ENCODE measurements around the gene CNMD.
"Not testable (repeated sequence)": the region's sequence is repeated elsewhere in the genome, so short reads cannot be mapped to it uniquely, and the experiment has no call there.

CNMD gene

DNA sequence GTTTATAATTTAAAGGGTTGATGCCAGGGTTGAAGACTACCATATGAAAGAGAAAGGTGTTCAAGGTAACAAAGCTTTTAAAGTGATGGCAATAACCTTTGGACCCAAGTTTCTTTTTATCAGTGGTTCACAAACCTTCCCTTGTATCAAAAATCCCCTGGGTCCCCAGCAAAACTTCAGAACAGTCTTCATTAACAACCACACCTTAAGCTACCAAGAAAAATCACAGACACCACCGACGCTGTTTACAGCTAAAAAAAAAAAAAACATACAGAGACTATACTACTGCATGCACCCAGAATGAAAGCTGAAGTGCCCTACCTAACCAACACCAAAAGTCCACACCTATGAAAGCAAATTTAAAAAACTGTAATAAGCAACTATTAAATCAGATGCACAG is 13.4 kb downstream of the CNMD start:
- Mint-ChIP-seq H3K9me3 (no peaks in the 10 kb centered on the region), H3K27ac (no peak overlapping the region), H3K36me3 (ENCODE audit: low read depth) (no peaks in the 10 kb centered on the region), H3K27me3 (peaks cover 17% of the 10 kb centered on the region), H3K4me3 (no peak overlapping the region), H3K4me1 (ENCODE audit: low read depth) (no peaks in the 10 kb centered on the region)

DNA sequence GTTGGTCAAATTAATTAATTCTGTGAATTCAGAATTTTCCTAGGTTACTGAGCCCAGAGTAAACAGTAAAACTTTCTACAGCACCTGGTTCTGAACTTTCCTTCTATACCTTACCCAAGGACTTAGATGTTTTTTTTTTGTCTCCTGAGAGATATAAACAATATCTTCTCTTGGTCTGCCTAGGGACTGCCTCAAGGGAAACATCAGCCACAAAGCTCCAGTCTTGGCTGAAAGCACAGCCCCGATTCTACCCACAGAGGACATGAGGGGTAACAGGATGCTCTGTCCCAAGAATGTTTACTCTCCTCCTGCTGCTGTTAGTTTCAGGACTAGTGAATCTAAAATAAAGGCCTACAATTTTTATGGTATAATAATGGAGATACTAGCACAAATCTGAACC is 14.3 kb downstream of the CNMD start:
- H3K36me3 Mint-ChIP-seq (ENCODE audit: low read depth) = no peaks in the 10 kb centered on the region
- H3K4me1 Mint-ChIP-seq (ENCODE audit: low read depth) = no peaks in the 10 kb centered on the region
- no peak overlapping the region for H3K4me3 Mint-ChIP-seq
- H3K27ac Mint-ChIP-seq = no peak overlapping the region
- H3K27me3 Mint-ChIP-seq = peaks cover 9% of the 10 kb centered on the region
- no peaks in the 10 kb centered on the region for H3K9me3 Mint-ChIP-seq

DNA sequence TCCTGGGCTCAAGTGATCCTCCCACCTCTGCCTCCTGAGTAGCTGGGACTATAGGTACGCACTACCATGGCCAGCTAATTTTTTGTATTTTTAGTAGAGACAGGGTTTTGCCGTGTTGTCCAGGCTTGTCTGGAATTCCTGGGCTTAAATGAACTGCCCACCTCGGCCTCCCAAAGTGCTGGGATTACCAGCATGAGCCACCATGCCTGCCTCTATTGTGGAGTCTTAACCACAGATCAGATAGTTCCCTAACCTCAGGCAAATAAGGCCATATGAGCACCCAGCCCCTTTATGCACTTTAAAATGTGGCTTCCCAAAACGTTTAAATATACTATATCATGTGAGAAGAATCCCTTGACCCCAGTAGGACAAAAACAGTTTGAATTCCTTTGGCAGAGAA is 16.4 kb downstream of the CNMD start:
- no peak overlapping the region for H3K4me3 Mint-ChIP-seq
- H3K27me3 Mint-ChIP-seq = peaks cover 27% of the 10 kb centered on the region
- H3K36me3 Mint-ChIP-seq (ENCODE audit: low read depth) = no peaks in the 10 kb centered on the region
- H3K9me3 Mint-ChIP-seq = no peaks in the 10 kb centered on the region
- no peaks in the 10 kb centered on the region for H3K4me1 Mint-ChIP-seq (ENCODE audit: low read depth)
- H3K27ac Mint-ChIP-seq = no peak overlapping the region

DNA sequence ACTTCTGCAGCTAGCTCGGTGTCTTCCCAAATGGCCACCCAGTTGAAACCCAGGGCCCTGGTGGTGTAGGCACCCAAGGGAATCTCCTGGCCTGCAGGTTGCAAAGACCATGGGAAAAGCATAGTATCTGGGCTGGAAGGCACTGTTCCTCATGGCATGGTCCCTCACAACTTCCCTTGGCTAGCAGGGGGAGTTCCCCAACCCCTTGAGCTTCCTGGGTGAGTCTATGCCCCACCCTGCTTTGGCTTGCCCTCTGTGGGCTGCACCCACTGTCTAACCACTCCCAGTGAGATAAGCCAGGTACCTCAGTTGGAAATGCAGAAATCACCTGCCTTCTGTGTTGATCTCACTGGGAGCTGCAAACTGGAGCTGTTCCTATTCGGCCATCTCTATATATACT is 18.3 kb downstream of the CNMD start:
- peaks cover 39% of the 10 kb centered on the region for H3K27me3 Mint-ChIP-seq
- not testable (repeated sequence) for H3K4me1 Mint-ChIP-seq (ENCODE audit: low read depth); H3K36me3 Mint-ChIP-seq (ENCODE audit: low read depth); H3K27ac Mint-ChIP-seq; H3K4me3 Mint-ChIP-seq; H3K9me3 Mint-ChIP-seq

DNA sequence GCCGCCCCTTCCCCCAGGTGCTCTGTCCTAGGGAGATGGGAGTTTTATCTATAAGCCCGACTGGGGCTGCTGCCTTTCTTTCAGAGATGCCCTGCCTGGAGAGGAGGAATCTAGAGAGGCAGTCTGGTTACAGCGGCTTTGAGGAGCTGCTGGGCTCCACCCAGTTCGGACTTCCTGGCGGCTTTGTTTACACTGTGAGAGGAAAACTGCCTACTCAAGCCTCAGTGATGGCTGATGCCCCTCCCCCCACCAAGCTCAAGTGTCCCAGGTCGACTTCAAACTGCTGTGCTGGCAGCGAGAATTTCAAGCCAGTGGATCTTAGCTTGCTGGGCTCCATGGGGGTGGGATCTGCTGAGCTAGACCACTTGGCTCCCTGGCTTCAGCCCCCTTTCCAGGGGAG is 18.7 kb downstream of the CNMD start:
- not testable (repeated sequence) for H3K4me3 Mint-ChIP-seq; H3K4me1 Mint-ChIP-seq (ENCODE audit: low read depth); H3K36me3 Mint-ChIP-seq (ENCODE audit: low read depth); H3K27ac Mint-ChIP-seq; H3K9me3 Mint-ChIP-seq
- peaks cover 43% of the 10 kb centered on the region for H3K27me3 Mint-ChIP-seq

DNA sequence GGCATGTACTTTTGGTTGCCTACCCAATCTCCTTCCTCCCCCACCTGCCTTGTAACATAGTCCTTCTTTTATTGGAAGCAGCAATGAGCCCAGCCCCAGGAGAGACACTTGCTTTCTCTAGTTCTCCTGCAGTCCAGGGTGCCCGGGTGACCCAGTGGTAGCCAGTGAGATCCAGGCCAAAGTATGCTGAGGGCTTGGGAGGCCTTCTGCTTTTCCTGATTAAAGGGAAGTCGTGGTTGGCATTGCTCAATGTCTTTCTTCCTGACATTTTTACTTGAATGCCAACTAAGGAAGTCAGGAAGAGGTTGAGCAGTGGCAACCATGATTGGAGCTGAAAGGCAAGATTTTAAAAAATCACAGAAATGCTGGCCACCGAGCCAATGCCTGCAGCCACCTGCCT is 25.7 kb downstream of the CNMD start:
- Mint-ChIP-seq H3K36me3 (ENCODE audit: low read depth) (no peaks in the 10 kb centered on the region), H3K4me3 (no peak overlapping the region), H3K27me3 (peaks cover 33% of the 10 kb centered on the region), H3K4me1 (ENCODE audit: low read depth) (no peaks in the 10 kb centered on the region), H3K27ac (no peak overlapping the region), H3K9me3 (no peaks in the 10 kb centered on the region)

DNA sequence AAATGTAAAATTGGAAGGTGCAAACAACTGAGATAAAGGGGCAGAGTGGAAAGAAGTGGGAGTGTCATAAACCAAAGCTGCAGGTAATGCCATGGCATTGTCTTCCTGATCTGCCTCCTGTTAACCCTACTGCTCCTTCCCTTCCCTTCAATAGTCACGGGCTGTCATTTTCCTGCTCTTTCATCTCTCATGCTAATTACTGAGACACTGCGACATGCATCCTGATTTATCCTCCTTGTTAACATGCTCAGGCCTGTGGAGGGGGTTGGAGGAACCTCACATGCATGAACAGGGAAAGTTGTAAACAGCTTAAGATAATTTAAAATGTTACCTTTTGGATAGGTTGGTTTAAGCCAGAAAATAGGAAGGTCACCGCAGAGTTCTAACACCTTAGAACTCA is 27.2 kb downstream of the CNMD start:
- Mint-ChIP-seq H3K27ac (no peak overlapping the region), H3K27me3 (peaks cover 22% of the 10 kb centered on the region), H3K9me3 (no peaks in the 10 kb centered on the region), H3K36me3 (ENCODE audit: low read depth) (no peaks in the 10 kb centered on the region), H3K4me3 (no peak overlapping the region), H3K4me1 (ENCODE audit: low read depth) (no peaks in the 10 kb centered on the region)

DNA sequence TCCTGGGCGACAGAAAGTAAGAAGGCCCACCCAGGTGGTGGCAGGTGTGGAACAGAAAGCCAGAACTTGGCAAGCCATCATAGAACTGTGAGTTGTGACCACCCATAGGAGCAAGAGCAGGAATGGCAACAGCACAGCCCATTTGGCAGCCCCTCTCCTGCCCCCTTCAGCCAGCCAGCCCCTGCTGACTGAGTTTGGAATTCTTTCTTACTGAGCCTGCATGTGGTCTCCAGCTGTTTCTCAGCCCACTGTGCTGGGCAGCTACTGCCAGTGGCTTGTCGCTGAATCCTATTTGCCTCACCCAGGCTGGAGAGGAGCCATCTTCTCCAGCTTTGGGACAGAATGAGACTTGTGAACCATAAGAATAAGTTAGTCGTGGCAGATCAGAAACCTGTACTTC is 28.3 kb downstream of the CNMD start:
- Mint-ChIP-seq H3K27me3 (peaks cover 13% of the 10 kb centered on the region), H3K36me3 (ENCODE audit: low read depth) (no peaks in the 10 kb centered on the region), H3K4me1 (ENCODE audit: low read depth) (no peaks in the 10 kb centered on the region), H3K27ac (no peak overlapping the region), H3K9me3 (no peaks in the 10 kb centered on the region), H3K4me3 (no peak overlapping the region)

DNA sequence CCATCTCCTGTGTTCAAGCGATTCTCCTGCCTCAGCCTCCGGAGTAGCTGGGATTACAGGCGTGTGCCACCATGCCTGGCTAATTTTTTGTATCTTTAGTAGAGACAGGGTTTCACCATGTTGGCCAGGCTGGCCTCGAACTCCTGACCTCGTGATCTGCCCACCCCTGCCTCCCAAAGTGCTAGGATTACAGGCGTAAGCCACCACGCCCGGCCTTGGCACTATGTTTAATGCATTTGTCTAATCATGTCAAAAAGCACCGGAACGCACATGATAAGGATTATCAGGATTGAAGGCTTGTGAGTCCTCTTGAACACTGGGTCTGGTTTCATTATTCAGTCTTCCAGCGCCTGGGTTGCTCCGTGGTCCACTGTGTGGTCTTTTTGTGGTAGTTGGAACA is 31.4 kb downstream of the CNMD start:
- H3K9me3 Mint-ChIP-seq; H3K27ac Mint-ChIP-seq; H3K4me3 Mint-ChIP-seq; H3K4me1 Mint-ChIP-seq (ENCODE audit: low read depth); H3K27me3 Mint-ChIP-seq; H3K36me3 Mint-ChIP-seq (ENCODE audit: low read depth): not testable (repeated sequence)

DNA sequence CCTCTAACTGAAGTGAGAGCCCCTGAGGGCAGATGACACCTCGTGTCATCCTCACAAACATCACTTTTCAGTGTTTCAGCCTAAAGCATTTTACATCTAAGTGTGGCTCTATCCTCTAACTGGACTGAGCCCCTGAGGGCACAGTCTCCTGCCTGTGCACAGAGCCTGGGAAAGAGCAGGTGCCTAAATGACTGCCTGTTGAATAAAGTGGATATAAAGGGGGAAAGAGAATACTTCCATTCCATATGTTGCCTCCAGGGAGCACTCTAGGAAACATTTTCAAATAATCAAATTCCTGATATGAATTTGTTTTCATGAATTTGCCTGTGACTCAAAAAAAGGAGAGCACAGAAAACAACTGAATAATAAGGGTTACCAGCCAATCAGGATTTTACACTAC is 32.2 kb downstream of the CNMD start:
- H3K4me1 Mint-ChIP-seq (ENCODE audit: low read depth) = no peaks in the 10 kb centered on the region
- H3K36me3 Mint-ChIP-seq (ENCODE audit: low read depth) = no peaks in the 10 kb centered on the region
- no peaks in the 10 kb centered on the region for H3K9me3 Mint-ChIP-seq
- no peak overlapping the region for H3K27ac Mint-ChIP-seq
- no peak overlapping the region for H3K4me3 Mint-ChIP-seq
- peaks cover 8% of the 10 kb centered on the region for H3K27me3 Mint-ChIP-seq

DNA sequence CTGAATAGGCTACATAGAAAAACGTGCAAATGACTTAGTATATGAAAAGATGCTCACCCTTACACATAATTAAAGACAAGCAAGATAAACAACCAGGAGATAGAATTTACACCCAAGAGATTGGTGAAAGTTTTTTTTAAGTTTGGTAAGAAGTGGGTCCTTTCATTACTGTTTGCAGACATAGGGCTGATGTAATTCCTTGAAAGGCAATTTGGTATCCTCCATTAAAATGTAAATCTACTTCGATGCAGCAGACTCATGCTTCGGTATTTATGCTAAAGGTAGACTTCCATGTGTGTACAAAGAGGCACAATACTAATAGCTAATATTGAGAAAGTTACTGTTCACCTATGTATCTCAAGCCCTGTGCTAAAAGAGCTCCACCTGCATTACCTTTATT is 33.5 kb downstream of the CNMD start:
- Mint-ChIP-seq H3K27ac (no peak overlapping the region), H3K4me3 (no peak overlapping the region), H3K4me1 (ENCODE audit: low read depth) (no peaks in the 10 kb centered on the region), H3K27me3 (peaks cover 6% of the 10 kb centered on the region), H3K9me3 (no peaks in the 10 kb centered on the region), H3K36me3 (ENCODE audit: low read depth) (no peaks in the 10 kb centered on the region)

DNA sequence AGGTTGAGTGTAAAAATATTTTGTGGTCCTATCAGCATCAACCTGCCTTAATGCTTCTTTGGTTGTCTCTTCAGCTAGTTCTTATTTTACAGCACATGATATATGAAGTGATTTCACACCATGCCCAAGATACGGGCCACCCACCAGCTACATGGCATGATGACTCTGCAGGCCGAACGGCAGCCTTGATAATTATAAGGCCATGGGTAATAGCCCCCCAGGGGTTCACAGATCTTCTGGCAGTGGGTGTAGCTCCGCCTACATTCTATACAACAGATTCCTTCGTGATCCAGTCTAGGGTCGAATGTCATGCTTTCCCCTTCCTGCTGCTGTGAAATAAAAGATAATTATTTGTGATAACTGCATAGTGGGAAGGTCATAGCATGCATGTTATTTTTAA is 36.1 kb downstream of the CNMD start:
- H3K4me1 Mint-ChIP-seq (ENCODE audit: low read depth) = no peaks in the 10 kb centered on the region

DNA sequence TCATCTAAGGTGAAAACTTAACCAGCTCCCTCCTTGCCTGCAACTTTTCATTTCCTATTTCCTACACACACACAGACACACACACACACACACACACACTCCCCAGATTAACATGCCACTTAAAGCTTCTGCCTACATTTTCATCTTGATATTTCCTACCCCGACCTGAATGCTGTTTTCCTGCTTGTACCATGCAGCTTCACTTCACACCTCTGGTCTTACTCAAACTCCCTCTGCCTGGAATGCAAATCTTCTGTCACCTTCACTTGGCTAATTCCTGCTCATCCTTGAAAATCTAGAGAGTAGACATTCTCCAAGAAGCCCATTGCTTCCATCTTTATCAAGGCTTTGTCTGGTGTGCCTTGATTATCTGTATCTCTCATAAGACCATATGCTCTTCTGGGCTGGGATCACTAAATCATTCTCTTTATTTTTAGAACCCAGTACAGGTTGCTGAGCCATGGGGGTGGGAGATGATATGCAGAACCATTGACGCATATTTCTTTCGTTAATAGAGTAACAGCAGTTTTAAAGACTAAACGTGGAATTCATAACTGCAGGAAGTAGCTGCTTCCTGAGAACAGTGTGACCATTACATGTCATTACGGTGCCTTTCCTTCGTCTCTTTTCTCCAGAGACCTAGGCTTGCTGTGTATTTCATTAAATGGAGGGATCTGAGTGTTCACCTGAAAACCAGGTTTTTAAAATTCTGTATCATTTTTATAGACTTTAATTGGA is 37.7 kb downstream of the CNMD start:
- H3K36me3 Mint-ChIP-seq (ENCODE audit: low read depth) = peaks cover 10% of the 10 kb centered on the region
- no peak overlapping the region for H3K27ac Mint-ChIP-seq
- H3K27me3 Mint-ChIP-seq = no peaks in the 10 kb centered on the region
- H3K9me3 Mint-ChIP-seq = no peaks in the 10 kb centered on the region
- no peaks in the 10 kb centered on the region for H3K4me1 Mint-ChIP-seq (ENCODE audit: low read depth)
- H3K4me3 Mint-ChIP-seq = no peak overlapping the region

More for the DNA sequence above, 36.1 kb downstream of the CNMD start:
- no peaks in the 10 kb centered on the region for H3K9me3 Mint-ChIP-seq
- H3K27me3 Mint-ChIP-seq = no peaks in the 10 kb centered on the region
- H3K4me3 Mint-ChIP-seq = no peak overlapping the region
- H3K36me3 Mint-ChIP-seq (ENCODE audit: low read depth) = peaks cover 5% of the 10 kb centered on the region
- no peak overlapping the region for H3K27ac Mint-ChIP-seq

DNA sequence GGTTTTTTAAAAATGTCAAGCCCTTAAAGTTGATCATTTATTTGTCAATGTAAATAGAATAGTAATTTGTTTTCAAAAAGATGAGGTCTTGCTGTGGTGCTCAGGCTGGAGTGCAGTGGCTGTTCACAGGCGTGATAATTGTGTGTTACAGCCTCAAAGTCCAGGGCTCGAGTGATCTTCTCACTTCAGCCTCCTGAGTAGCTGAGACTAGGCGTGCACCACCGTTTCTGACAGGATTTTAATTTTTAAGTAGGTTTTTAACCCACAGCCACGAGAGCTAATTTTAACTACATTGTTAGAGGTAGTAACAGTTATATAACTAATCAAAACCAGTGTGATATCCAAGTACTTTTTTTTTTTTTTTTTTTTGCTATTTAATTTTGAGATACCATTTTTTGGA is 43.1 kb downstream of the CNMD start:
- Mint-ChIP-seq H3K27me3 (no peaks in the 10 kb centered on the region), H3K9me3 (no peaks in the 10 kb centered on the region), H3K4me1 (ENCODE audit: low read depth) (peaks cover 10% of the 10 kb centered on the region), H3K4me3 (no peak overlapping the region), H3K36me3 (ENCODE audit: low read depth) (peaks cover 26% of the 10 kb centered on the region), H3K27ac (no peak overlapping the region)

DNA sequence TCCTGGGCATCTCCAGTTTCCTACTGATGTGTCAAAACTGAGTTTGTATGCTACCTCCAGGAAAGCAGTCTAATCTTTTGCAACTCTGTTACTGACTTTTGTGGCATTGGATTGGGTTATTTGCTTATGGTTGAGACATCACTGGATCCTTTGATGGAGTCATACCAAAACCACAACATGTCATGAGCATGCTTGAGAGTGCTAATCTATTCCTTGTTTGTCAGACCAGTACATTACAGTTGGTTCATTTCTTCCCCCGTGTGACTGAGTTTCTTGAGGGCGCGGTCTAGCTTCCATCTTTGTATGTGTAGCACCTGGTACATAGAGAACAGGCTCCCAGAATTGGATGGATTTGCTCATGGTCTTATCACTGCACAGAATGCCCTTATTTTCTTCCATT is 43.8 kb downstream of the CNMD start:
- Mint-ChIP-seq H3K27me3 (no peaks in the 10 kb centered on the region), H3K36me3 (ENCODE audit: low read depth) (peaks cover 30% of the 10 kb centered on the region), H3K4me1 (ENCODE audit: low read depth) (peaks cover 10% of the 10 kb centered on the region), H3K27ac (peak overlapping the region; percentile 16), H3K4me3 (no peak overlapping the region), H3K9me3 (no peaks in the 10 kb centered on the region)

DNA sequence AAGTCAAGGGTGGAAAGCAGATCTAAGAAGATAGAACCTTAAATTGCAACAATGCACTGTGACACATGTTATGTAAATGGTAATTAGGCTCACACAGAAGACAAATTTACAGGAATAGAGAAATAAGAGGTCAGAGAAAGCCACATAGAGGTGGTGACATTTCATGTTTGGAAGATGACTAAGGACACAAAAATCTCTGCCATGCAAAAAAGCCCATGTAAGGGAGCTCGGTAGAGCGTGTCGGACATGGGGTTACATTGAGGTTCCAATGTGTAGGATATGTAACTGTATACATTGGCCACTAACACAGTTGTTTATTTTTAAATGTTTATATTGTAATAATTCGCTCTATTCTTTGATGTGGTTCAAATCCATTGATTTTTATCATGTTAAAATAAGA is 53.2 kb downstream of the CNMD start:
- no peaks in the 10 kb centered on the region for H3K27me3 Mint-ChIP-seq
- no peaks in the 10 kb centered on the region for H3K4me1 Mint-ChIP-seq (ENCODE audit: low read depth)
- no peak overlapping the region for H3K27ac Mint-ChIP-seq
- no peak overlapping the region for H3K4me3 Mint-ChIP-seq
- no peaks in the 10 kb centered on the region for H3K9me3 Mint-ChIP-seq
- H3K36me3 Mint-ChIP-seq (ENCODE audit: low read depth) = peaks cover 76% of the 10 kb centered on the region

All from stimulated activated naive CD8-positive, alpha-beta T cell treated with anti-CD3 and anti-CD28 coated beads, Interleukin-15, Interleukin-2, amounts not matched to agents 100 ng/mL and 50 ng/mL, for 24 hours (primary cell).